ENCODE results near the gene SLC9B1.

DNA sequence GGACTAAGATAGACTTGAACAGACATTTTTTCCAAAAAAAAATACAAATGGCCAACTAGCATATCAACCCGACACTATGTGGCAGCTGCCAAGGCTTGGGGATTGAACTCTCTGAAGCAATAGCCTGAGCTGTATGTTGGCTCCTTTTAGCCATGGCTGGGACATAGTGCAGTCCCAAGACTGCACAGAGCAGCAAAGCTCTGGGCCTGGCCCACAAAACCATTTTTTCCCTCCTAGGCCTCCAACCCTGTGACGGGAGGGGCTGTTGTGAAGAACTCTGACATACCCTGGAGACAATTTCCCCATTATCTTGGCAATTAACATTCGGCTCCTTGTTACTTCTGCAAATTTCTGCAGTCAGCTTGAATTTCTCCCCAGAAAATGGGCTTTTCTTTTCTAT is 100.6 kb downstream of the SLC9B1 start:
- TF ChIP-seq EZH2 (IDR thresholded peaks at IDR 0.05; ENCODE audit: insufficient read depth, poor library complexity, severe bottlenecking) (no peak), EZH2phosphoT487 (IDR thresholded peaks at IDR 0.05; ENCODE audit: insufficient read depth, low read depth) (no peak)
